GM12801 (cell line): ENCODE data around the gene MMAB.

Experiments used
- TF ChIP-seq, protein P1 (sequence below): IDR thresholded peaks from one replicate; pipeline ENCODE4 v1.5.1; 2011; ENCODE audit warnings: control low read depth; ENCODE audit not compliant: insufficient read length; ENCODE audit errors: extremely low read depth

MMAB gene

DNA sequence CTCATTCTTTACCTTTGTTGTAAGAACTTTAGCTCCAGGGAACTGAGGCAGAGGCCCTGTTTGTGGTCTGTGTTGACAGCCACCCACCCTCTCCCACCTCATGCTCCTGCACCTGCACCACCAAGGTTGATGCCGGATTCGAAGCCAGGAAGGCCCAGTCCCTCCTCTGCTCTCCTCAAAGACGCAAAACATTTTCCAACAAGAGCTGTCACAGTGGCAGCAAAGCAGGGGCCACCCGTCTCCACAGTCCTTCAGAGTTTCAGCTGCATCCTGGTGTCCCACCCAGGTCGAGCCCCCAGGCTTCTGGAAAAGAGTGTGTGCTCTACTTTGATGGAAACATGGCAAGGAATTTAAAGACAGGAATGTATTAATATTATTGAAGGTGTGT is 37.4 kb downstream of the MMAB start:
- TF ChIP-seq, protein P1, sequence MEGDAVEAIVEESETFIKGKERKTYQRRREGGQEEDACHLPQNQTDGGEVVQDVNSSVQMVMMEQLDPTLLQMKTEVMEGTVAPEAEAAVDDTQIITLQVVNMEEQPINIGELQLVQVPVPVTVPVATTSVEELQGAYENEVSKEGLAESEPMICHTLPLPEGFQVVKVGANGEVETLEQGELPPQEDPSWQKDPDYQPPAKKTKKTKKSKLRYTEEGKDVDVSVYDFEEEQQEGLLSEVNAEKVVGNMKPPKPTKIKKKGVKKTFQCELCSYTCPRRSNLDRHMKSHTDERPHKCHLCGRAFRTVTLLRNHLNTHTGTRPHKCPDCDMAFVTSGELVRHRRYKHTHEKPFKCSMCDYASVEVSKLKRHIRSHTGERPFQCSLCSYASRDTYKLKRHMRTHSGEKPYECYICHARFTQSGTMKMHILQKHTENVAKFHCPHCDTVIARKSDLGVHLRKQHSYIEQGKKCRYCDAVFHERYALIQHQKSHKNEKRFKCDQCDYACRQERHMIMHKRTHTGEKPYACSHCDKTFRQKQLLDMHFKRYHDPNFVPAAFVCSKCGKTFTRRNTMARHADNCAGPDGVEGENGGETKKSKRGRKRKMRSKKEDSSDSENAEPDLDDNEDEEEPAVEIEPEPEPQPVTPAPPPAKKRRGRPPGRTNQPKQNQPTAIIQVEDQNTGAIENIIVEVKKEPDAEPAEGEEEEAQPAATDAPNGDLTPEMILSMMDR = no peak

DNA sequence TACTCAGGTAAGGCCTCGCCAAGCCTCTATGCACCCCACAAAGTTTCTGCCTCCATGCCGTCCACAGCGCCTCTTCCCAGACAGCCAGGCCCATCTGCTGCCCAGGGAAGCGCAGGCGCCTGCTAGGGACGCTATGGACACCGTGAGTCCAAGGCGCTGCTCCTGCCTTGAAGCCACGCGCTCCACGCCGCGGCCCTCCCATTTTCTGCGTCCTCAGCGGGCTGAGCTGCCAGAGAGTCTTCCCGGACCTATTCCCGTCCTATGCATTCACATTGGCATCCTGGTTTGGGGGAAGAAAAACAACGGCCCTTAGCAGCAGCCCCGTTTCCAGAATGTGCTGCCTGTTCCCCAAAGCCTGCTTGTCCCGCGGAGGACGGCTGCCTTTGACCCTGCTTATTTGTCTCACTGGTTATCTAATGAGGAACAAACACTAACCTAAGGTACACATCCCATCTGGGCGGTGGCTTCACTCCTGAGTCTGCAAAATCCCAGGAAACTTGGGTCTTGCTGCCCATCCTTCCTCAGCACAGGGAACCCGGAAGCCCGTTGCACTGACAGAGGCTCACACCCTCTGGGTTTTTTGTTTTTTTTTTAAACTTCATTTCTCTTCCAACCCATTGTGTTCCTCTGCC is 38.0 kb downstream of the MMAB start:
- TF ChIP-seq, protein P1 = no peak

DNA sequence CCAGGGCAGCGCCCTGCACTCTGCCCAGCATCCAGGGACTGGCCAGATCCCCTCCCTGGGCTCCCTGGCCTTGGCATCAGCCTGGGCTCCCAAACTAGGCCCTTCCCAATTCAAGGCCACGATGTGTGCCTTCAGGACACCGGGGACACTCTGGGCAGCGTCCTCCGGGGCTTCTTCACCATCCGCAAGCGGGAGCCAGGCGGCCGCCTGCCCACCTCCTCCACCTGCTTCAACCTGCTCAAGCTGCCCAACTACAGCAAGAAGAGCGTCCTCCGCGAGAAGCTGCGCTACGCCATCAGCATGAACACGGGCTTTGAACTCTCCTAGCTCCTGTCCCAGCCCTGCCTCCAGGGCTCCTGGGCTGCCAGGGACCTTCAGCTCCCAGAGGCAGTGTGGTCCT is 38.8 kb downstream of the MMAB start:
- TF ChIP-seq, protein P1 = no peak

DNA sequence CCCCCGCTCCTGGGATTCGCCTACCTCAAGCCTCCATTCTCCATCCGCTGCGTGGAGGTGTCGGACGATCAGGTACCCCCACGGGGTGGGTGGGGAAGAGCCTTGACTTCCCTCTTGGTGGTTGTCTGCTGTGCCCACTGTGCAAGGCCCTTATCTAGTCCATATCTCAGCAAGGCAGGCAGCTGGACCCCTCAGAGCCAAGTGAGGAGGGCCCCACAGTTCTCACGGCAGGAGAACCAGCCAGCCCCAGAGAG is 39.9 kb downstream of the MMAB start:
- TF ChIP-seq, protein P1 = no peak

DNA sequence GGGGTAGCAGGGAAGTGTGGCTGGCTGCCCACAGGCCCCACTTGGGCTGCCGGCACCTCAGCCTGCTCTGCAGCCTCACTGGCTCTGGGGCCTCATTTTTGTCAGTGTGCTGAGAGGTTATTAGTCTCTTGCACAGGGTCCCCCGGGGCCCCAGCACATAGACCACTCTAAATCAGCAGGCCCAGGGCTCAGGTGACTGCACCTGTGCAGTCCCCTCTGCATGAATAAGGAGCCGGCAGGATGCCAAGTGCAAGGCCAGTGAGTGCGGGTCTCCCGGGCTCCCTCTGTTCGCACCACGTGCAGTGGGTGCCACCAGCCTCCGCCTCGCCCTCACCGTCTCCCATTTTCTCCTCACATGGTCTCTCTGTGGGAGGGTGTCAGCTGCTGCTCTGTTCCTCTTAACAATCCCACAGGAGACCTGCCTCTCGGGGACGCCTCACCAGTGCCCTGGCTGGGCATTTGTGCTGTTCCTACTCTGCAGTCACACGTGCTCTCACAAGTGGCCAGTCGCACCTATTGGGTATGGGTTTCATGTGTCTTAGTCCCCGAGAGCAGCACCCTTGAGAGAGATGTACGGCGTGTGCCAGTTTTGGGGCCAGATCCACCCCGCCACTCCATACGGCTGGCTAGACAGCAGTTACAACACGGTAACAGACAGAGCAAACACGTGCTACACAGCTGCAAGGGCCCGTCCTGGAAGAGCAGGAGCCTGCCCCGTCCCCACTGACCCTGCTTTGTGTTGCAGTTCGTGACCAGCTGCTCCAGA is 40.4 kb downstream of the MMAB start:
- TF ChIP-seq, protein P1 = no peak

DNA sequence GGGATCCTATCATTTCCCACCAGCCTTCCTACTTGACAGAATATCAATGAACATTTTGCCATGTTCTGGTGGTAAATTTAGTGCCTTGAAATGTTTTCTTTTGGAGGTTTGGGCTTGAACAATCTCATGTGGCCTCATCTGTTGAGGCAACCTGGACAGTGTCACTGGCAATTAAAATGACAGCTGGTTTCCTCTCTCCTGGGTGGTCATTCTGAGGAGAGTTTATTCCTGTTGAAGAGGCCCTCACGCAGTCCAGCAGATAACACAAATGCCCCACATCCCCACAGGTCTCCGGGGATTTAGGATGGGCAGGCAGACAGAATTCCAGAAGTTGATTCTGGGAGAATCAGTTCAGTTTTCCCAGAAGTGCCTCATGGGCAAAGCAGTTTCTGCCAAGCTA is 41.9 kb downstream of the MMAB start:
- TF ChIP-seq, protein P1 = no peak

DNA sequence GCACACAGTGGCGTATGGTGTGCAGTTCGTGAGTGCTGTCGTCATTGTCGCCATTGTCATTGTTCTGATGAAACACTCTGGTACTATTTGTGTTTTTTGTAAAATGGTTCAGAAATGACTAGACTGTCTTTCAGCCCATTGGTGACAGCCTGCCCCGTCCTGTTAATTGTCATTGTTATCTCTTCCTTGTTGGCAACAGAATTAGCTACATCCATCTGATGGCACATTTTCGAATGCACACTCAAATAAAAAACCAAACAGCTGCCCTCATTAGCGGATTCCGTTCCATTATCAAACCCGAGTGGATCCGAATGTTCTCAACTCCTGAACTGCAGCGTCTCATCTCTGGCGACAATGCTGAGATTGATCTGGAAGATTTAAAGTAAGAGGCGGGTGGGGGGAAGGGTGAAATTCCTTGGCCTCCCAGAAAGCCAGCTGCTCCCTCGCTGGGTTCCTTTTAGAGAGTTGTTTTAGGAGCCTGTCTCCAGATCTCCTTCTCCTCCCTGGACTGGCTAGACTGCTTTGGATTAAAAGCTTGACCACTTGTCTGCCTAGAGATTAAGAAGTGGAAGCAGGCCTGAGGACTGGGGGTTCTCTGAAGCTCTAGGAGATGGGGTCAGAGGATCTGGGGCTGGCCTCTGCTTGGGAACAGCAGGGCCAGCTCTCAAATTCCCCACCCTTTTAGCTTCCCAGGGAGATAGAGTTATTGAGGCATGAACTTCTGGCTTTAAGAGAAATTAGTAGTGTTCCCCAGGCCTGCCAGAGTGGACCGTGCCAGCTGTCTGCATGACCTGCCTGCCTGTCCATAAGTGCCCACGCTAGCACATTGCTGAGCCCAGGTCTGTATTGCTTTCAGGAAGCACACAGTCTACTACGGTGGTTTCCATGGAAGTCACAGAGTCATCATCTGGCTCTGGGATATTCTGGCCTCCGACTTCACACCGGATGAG is 43.3 kb downstream of the MMAB start:
- TF ChIP-seq, protein P1 = no peak
